Hepatocyte (in vitro differentiated cells): ENCODE measurements around the gene POLR2A. TPM values are rescaled to one million over a fixed set of nuclear protein-coding genes. Genes with fewer than 3 reads are reported as not detected.
"Not testable (repeated sequence)": the region's sequence is repeated elsewhere in the genome, so short reads cannot be mapped to it uniquely, and the experiment has no call there.

Source experiments
- DNase-seq: peaks from one replicate; pipeline ENCODE4 v3.0.0-alpha.2; 2016; ENCODE audit warnings: low spot score
- H2AFZ ChIP-seq: fragments of 200-600 bp; sonication (generic); 2 replicates; pipeline ENCODE4 v1.6.0; 2016; ENCODE audit warnings: antibody characterized with exemption, mild to moderate bottlenecking
- H3K27ac ChIP-seq: fragments of 200-600 bp; sonication (generic); 2 replicates; pipeline ENCODE4 v1.5.1; 2016; ENCODE audit warnings: mild to moderate bottlenecking
- H3K27me3 ChIP-seq: fragments of 200-600 bp; sonication (generic); 2 replicates; pipeline ENCODE4 v1.6.1; 2016
- H3K36me3 ChIP-seq: fragments of 200-600 bp; sonication (generic); replicated peaks from 2 replicates; pipeline ENCODE4 v1.5.1; 2016; ENCODE audit warnings: low read depth; ENCODE audit not compliant: insufficient read depth
- H3K4me1 ChIP-seq: fragments of 200-600 bp; sonication (generic); 2 replicates; pipeline ENCODE4 v1.5.1; 2016; ENCODE audit warnings: mild to moderate bottlenecking, moderate library complexity; ENCODE audit not compliant: insufficient read depth
- H3K4me2 ChIP-seq: fragments of 200-600 bp; sonication (generic); 2 replicates; pipeline ENCODE4 v1.6.0; 2016
- H3K4me3 ChIP-seq: fragments of 200-600 bp; sonication (generic); 2 replicates; pipeline ENCODE4 v1.5.1; 2016; ENCODE audit warnings: mild to moderate bottlenecking
- H3K79me2 ChIP-seq: fragments of 200-600 bp; sonication (generic); 2 replicates; pipeline ENCODE4 v1.6.0; 2017; ENCODE audit warnings: mild to moderate bottlenecking
- H3K9me2 ChIP-seq: fragments of 200-600 bp; sonication (generic); replicated peaks from 2 replicates; pipeline ENCODE4 v1.6.0; 2017; ENCODE audit warnings: mild to moderate bottlenecking; ENCODE audit not compliant: insufficient read depth
- H3K9me3 ChIP-seq: fragments of 200-600 bp; sonication (generic); 2 replicates; pipeline ENCODE4 v1.5.1; 2016; ENCODE audit warnings: low read depth, mild to moderate bottlenecking
- H4K20me1 ChIP-seq: fragments of 200-600 bp; sonication (generic); 2 replicates; pipeline ENCODE4 v1.6.0; 2016; ENCODE audit warnings: mild to moderate bottlenecking; ENCODE audit not compliant: insufficient read depth, poor library complexity, severe bottlenecking
- CTCF ChIP-seq: fragments of 200-600 bp; sonication (generic); IDR thresholded peaks from 2 replicates; pipeline ENCODE4 v1.5.1; 2016; ENCODE audit warnings: antibody characterized with exemption, mild to moderate bottlenecking; ENCODE audit not compliant: poor library complexity
- EZH2 ChIP-seq: fragments of 200-600 bp; sonication (generic); IDR thresholded peaks from 2 replicates; pipeline ENCODE4 v1.6.1; 2016; ENCODE audit warnings: antibody characterized with exemption, mild to moderate bottlenecking, borderline replicate concordance
- EZH2phosphoT487 ChIP-seq: fragments of 200-600 bp; sonication (generic); IDR thresholded peaks from one replicate; pipeline ENCODE4 v1.6.1; 2018; ENCODE audit warnings: antibody characterized with exemption, mild to moderate bottlenecking, low read depth, moderate library complexity; ENCODE audit not compliant: unreplicated experiment, severe bottlenecking
- WGBS: methylation state at CpG from one replicate; pipeline ENCODE4 v1.1.6; 2016; ENCODE audit warnings: low lambda C conversion rate; ENCODE audit errors: missing lambda C conversion rate; 5-methylcytosine and 5-hydroxymethylcytosine counted together
- polyA plus RNA-seq: library from polyadenylated mRNA; unstranded; fragments of >200 nt; fragmentation: Nextera tagmentation; extraction: Ambion mirVana; gene quantifications from 2 replicates; pipeline ENCODE4 v1.2.1, GENCODE V29; 2016
- total RNA-seq: library from RNA; depleted of rRNA; stranded (reverse); fragments of >200 nt; gene quantifications from 2 replicates; pipeline ENCODE4 v1.2.3, GENCODE V29; 2014

POLR2A gene
- total and polyA plus RNA-seq, 2 experiments from 2014 or later, result 74.5 to 96.3 TPM

GRCh38 chr17:7466639-7467341 is 17.4 kb upstream of the POLR2A start:
- TF ChIP-seq CTCF (no peak), EZH2 (no peak), EZH2phosphoT487 (no peak)
- Histone ChIP-seq H2AFZ (no peak overlapping the region), H3K4me3 (no peak overlapping the region), H3K4me2 (no peak overlapping the region), H3K27me3 (no peaks in the 10 kb centered on the region), H3K4me1 (no peaks in the 10 kb centered on the region), H4K20me1 (peaks cover 51% of the 10 kb centered on the region), H3K9me3 (no peaks in the 10 kb centered on the region), H3K9me2 (no peaks in the 10 kb centered on the region), H3K27ac (no peak overlapping the region), H3K79me2 (peaks cover 57% of the 10 kb centered on the region), H3K36me3 (no peaks in the 10 kb centered on the region)
- no peak for DNase-seq
- WGBS, result 91% methylated on average over 13 of the region's 16 CpGs

- DNase-seq, result no peak
- Histone ChIP-seq H4K20me1 (peaks cover 51% of the 10 kb centered on the region), H2AFZ (no peak overlapping the region), H3K79me2 (peaks cover 64% of the 10 kb centered on the region), H3K4me1 (no peaks in the 10 kb centered on the region), H3K4me3 (no peak overlapping the region), H3K9me2 (no peaks in the 10 kb centered on the region), H3K4me2 (no peak overlapping the region), H3K9me3 (no peaks in the 10 kb centered on the region), H3K36me3 (no peaks in the 10 kb centered on the region), H3K27ac (no peak overlapping the region), H3K27me3 (no peaks in the 10 kb centered on the region)
- TF ChIP-seq CTCF (no peak), EZH2phosphoT487 (no peak), EZH2 (no peak)
- WGBS, result 94% methylated on average over 3 of the region's 3 CpGs
Observed at GRCh38 chr17:7467498-7467897, 16.7 kb upstream of the POLR2A start.

- Histone ChIP-seq H3K4me1 (no peaks in the 10 kb centered on the region), H3K4me3 (no peak overlapping the region), H4K20me1 (peaks cover 52% of the 10 kb centered on the region), H3K27me3 (no peaks in the 10 kb centered on the region), H3K36me3 (no peaks in the 10 kb centered on the region), H3K9me2 (no peaks in the 10 kb centered on the region), H3K27ac (no peak overlapping the region), H2AFZ (no peak overlapping the region), H3K79me2 (peaks cover 70% of the 10 kb centered on the region), H3K9me3 (no peaks in the 10 kb centered on the region), H3K4me2 (no peak overlapping the region)
- no peak for TF ChIP-seq EZH2phosphoT487
- WGBS, result 97% methylated on average over 11 of the region's 11 CpGs
- no peak for DNase-seq
Observed at GRCh38 chr17:7468290-7468689, 15.9 kb upstream of the POLR2A start.

GRCh38 chr17:7468804-7469389 is 15.3 kb upstream of the POLR2A start:
- H3K9me2 ChIP-seq, result no peaks in the 10 kb centered on the region
- no peak overlapping the region for H2AFZ ChIP-seq
- H3K4me1 ChIP-seq, result no peaks in the 10 kb centered on the region
- H3K79me2 ChIP-seq, result peaks cover 76% of the 10 kb centered on the region
- TF ChIP-seq CTCF (no peak), EZH2 (no peak), EZH2phosphoT487 (no peak)
- H3K27me3 ChIP-seq, result no peaks in the 10 kb centered on the region
- no peak overlapping the region for H3K4me3 ChIP-seq
- 66% methylated on average over 12 of the region's 12 CpGs for WGBS
- H3K27ac ChIP-seq, result peak overlapping the region; percentile 20
- DNase-seq, result no peak
- H3K36me3 ChIP-seq, result no peaks in the 10 kb centered on the region
- no peaks in the 10 kb centered on the region for H3K9me3 ChIP-seq
- no peak overlapping the region for H3K4me2 ChIP-seq
- H4K20me1 ChIP-seq, result peaks cover 58% of the 10 kb centered on the region

GRCh38 chr17:7469843-7470242 is 14.3 kb upstream of the POLR2A start:
- not testable (repeated sequence) for DNase-seq, H3K4me3 ChIP-seq, H3K9me3 ChIP-seq, H3K4me1 ChIP-seq, H3K27ac ChIP-seq, H2AFZ ChIP-seq, H3K4me2 ChIP-seq, H3K36me3 ChIP-seq, H3K27me3 ChIP-seq, H3K9me2 ChIP-seq
- 95% methylated on average over 12 of the region's 12 CpGs for WGBS
- H4K20me1 ChIP-seq, result peaks cover 67% of the 10 kb centered on the region
- peaks cover 86% of the 10 kb centered on the region for H3K79me2 ChIP-seq

- H3K36me3 ChIP-seq, H3K27me3 ChIP-seq, H2AFZ ChIP-seq, H3K4me2 ChIP-seq, DNase-seq, H3K4me3 ChIP-seq, H3K9me3 ChIP-seq, H3K27ac ChIP-seq, H3K9me2 ChIP-seq: not testable (repeated sequence)
- 92% methylated on average over 8 of the region's 8 CpGs for WGBS
- peaks cover 92% of the 10 kb centered on the region for H3K79me2 ChIP-seq
- H3K4me1 ChIP-seq, result peaks cover 10% of the 10 kb centered on the region
- peaks cover 73% of the 10 kb centered on the region for H4K20me1 ChIP-seq
Observed at GRCh38 chr17:7470457-7470973, 13.7 kb upstream of the POLR2A start.
